HFFc6 (cell line): ENCODE measurements around the gene SHE. TPM values are rescaled to one million over a fixed set of nuclear protein-coding genes. Genes with fewer than 3 reads are reported as not detected.
A peak's percentile ranks its signal among the peaks of the same experiment; 100 is the strongest.

Source experiments
- DNase-seq: peaks from one replicate; pipeline ENCODE4 v3.0.0-alpha.2; 2018
- H3K27ac Mint-ChIP-seq: 2 replicates; pipeline ENCODE4 v1.8.0; 2020; ENCODE audit warnings: mild to moderate bottlenecking, mixed read lengths
- H3K27me3 Mint-ChIP-seq: 2 replicates; pipeline ENCODE4 v1.8.0; 2021; ENCODE audit warnings: mild to moderate bottlenecking, moderate library complexity, mixed read lengths; ENCODE audit not compliant: insufficient read depth
- H3K36me3 Mint-ChIP-seq: 2 replicates; pipeline ENCODE4 v1.8.0; 2021; ENCODE audit warnings: low read depth, mixed read lengths
- H3K4me1 Mint-ChIP-seq: 2 replicates; pipeline ENCODE4 v1.8.0; 2020; ENCODE audit warnings: low read depth, mixed read lengths
- H3K4me3 Mint-ChIP-seq: 2 replicates; pipeline ENCODE4 v1.8.0; 2020; ENCODE audit warnings: mild to moderate bottlenecking, moderate library complexity, mixed read lengths
- H3K9me3 Mint-ChIP-seq: 2 replicates; pipeline ENCODE4 v1.8.0; 2020; ENCODE audit warnings: mild to moderate bottlenecking, mixed read lengths
- total RNA-seq, 6 experiments: library from RNA; stranded (reverse); fragmentation: NEBNext Ultra II Directional; extraction: Animal tissue kit (Norgen Biotek cat#: 25700); gene quantifications; 2 replicates in 1 of 6; 3 replicates in 5 of 6; pipeline ENCODE4 v1.2.3, GENCODE V29; 2021
- TF ChIP-seq, protein P1 (sequence below): fragments of 200-600 bp; sonication (generic); IDR thresholded peaks from 2 replicates; pipeline ENCODE4 v1.5.0; 2021; ENCODE audit warnings: antibody characterized with exemption, mild to moderate bottlenecking

Gene SHE
- total RNA-seq, 6 experiments from 2014 or later = not detected

DNA sequence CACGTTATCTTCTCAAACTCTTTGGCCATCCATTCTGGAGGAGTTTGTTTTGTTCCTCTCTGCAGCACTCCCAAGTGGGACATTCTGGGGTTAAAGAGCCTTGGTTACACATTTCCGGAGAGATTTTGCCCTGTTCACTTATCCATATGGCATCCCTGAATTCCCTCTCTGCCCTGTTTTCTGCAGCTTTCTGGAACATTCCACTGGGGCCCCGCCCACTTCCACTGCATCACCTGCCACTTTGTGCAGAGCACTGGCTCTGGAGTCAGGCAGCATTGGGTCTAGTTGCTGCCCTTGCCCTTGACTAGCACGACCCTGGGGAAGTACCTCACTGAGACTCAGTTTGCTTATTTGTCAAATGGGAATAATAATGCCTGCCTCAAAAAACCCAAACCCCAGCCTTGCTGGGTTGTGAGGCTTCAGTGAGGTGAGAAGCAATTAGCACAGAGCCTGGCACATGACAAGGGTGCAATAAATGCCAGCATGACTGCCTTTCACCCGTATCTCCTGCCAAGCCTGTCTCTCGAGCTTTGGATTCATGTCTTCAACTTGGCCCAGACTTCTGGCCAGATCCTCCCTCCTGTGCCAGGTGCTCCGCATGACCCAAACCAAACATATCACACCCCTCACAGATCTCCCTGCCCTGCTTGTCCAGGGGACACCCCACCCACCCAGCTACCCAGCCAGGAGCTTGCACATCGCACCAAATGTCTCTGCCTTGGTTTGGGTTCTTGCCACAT is 58.8 kb downstream of the SHE start:
- no peak for DNase-seq
- peaks cover 14% of the 10 kb centered on the region for H3K27me3 Mint-ChIP-seq
- TF ChIP-seq, protein P1, sequence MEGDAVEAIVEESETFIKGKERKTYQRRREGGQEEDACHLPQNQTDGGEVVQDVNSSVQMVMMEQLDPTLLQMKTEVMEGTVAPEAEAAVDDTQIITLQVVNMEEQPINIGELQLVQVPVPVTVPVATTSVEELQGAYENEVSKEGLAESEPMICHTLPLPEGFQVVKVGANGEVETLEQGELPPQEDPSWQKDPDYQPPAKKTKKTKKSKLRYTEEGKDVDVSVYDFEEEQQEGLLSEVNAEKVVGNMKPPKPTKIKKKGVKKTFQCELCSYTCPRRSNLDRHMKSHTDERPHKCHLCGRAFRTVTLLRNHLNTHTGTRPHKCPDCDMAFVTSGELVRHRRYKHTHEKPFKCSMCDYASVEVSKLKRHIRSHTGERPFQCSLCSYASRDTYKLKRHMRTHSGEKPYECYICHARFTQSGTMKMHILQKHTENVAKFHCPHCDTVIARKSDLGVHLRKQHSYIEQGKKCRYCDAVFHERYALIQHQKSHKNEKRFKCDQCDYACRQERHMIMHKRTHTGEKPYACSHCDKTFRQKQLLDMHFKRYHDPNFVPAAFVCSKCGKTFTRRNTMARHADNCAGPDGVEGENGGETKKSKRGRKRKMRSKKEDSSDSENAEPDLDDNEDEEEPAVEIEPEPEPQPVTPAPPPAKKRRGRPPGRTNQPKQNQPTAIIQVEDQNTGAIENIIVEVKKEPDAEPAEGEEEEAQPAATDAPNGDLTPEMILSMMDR = no peak
- peaks cover 47% of the 10 kb centered on the region for H3K4me1 Mint-ChIP-seq
- H3K4me3 Mint-ChIP-seq = no peak overlapping the region
- no peak overlapping the region for H3K27ac Mint-ChIP-seq
- H3K9me3 Mint-ChIP-seq = no peaks in the 10 kb centered on the region
- no peaks in the 10 kb centered on the region for H3K36me3 Mint-ChIP-seq

DNA sequence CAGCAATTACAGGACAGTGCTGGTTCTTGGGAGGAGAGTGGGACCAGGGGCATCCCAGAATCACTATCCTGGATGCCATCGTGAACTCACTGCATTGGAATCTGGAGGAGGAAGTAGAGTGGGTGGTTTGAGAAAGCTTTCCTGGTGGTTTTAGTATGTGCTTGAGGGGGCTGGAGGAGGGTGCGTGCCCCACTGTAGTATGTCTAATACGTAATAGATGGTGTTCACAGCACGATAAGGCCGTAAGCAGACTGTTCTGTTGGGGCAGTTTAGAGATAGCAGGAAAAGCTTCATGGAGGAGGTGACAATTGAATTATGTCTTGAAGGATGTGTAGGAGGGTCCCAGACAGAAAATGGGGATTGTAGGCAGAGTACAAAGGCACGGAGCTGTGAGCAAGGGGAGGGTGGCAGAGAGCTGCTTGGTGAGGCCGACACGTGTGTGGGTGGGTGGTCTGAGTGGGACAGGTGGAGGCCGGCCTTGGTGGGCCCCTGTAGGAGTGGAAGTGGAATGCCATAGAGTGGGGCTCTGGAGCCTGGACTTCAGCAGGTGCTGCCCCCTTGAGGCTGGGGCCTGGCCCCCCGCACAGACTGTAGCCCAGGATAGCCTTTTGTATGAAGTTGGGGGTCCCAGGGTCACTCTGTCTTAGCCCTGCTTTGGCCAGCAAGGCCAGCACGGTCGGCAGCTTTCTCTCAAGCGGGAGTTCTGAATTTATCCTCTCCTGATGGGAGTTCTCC is 60.0 kb downstream of the SHE start:
- peak overlapping the region; percentile 16; the same call in 1 of the 2 replicates for H3K4me3 Mint-ChIP-seq
- peaks cover 47% of the 10 kb centered on the region for H3K4me1 Mint-ChIP-seq
- H3K27ac Mint-ChIP-seq = peak overlapping the region; percentile 5; the same call in 1 of the 2 replicates
- no peaks in the 10 kb centered on the region for H3K36me3 Mint-ChIP-seq
- H3K9me3 Mint-ChIP-seq = no peaks in the 10 kb centered on the region
- no peak for DNase-seq
- TF ChIP-seq, protein P1 = peak; percentile 65
- peaks cover 14% of the 10 kb centered on the region for H3K27me3 Mint-ChIP-seq

DNA sequence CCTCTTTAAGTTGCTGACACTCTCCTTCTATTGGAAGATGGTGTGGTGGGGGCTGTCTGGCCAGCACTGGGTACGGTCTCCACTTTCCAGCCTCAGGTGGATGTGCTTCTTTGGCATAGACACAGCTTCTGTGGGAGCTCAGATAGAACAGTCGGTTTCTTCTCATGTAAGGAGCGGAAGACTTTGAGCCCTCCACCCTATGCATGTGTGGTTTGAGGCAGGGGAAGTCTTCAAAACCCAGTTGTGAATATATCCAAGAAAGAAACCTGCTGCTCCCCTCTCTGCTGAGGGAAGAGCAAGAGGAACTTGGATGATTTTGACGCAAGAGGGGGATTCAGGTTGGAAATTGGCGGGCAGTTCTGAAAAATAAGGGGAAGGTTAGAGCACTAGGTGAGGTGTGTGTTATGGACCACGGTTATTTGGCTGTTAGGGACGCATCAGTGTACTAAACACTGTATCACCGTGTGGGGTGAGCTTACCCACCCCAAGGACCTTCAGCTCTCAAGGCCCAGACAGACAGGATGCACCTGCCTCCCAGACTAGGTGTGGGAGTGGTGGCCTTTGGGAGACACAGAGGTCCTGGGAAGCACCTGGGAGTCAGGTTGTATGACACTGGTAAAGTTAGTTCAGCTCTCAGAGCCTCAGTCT is 60.8 kb downstream of the SHE start:
- Mint-ChIP-seq H3K9me3 (no peaks in the 10 kb centered on the region), H3K27me3 (peaks cover 14% of the 10 kb centered on the region), H3K27ac (no peak overlapping the region), H3K36me3 (no peaks in the 10 kb centered on the region), H3K4me3 (no peak overlapping the region), H3K4me1 (peaks cover 40% of the 10 kb centered on the region)
- TF ChIP-seq, protein P1 = no peak
- no peak for DNase-seq

DNA sequence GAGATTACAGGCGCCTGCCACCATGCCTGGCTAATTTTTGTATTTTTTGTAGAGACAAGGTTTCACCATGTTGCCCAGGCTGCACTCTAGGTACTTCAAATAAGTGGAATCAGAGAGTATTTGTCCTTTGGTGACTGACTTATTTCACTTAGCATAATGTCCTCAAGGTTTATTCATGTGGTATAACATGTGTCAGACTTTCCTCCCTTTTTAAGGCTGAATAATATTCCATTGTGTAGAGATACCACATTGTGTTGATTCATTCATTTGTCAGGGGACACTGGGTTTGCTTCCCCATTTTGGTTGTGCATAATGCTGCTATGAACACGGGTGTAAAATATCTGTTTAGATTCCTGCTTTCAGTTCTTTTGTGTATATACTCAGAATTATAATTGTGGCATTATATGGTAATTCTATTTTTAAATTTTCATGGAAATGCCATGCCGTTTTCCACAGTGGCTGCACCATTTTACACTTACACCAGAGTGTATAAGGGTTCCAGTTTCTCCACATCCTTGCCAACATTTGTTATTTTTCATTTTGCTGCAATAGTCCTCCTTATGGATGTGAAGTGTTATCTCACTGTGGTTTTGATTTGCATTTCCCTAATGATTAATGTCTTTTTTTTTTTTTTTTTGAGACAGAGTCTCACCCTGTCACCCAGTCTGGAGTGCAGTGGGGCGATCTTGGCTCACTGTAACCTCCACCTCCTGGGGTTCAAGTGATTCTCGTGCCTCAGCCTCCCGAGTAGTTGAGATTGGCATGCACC is 62.0 kb downstream of the SHE start:
- no peak for DNase-seq
- peaks cover 14% of the 10 kb centered on the region for H3K27me3 Mint-ChIP-seq
- TF ChIP-seq, protein P1 = no peak
- peaks cover 28% of the 10 kb centered on the region for H3K4me1 Mint-ChIP-seq
- H3K4me3 Mint-ChIP-seq = no peak overlapping the region
- no peaks in the 10 kb centered on the region for H3K36me3 Mint-ChIP-seq
- H3K27ac Mint-ChIP-seq = no peak overlapping the region
- no peaks in the 10 kb centered on the region for H3K9me3 Mint-ChIP-seq

DNA sequence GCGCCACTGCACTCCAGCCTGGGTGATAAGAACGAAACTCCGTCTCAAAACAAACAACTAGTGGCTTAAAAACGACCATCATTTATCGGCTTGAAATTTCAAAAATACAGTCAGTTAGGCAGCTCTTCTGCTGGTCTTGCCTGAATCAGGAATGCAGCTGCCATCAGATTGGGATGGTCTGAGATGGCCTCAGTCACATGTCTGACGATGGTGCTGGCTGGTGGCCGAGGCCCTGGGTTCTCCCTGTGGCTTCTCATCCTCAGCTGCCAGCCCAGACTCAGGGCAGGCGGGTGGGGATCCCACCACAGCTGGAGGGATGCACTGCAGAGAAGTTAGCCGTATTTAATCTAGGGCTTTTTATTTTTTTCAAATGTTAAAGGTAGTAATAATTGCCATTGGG is 65.8 kb downstream of the SHE start:
- no peak overlapping the region for H3K4me3 Mint-ChIP-seq
- no peaks in the 10 kb centered on the region for H3K9me3 Mint-ChIP-seq
- no peak for DNase-seq
- TF ChIP-seq, protein P1 = no peak
- peaks cover 14% of the 10 kb centered on the region for H3K4me1 Mint-ChIP-seq
- no peak overlapping the region for H3K27ac Mint-ChIP-seq
- peaks cover 13% of the 10 kb centered on the region for H3K27me3 Mint-ChIP-seq
- H3K36me3 Mint-ChIP-seq = no peaks in the 10 kb centered on the region
